ENCODE results near the gene COG7.
"Not testable (repeated sequence)": the region's sequence is repeated elsewhere in the genome, so short reads cannot be mapped to it uniquely, and the experiment has no call there.

COG7 gene

GRCh38 chr16:23466162-23466885, 13.3 kb upstream of the COG7 start:
- DNase-seq: no peak

- DNase-seq: no peak
Measured at GRCh38 chr16:23465179-23465578, 12.2 kb upstream of the COG7 start.

- DNase-seq: no peak
Measured at GRCh38 chr16:23464196-23464595, 11.2 kb upstream of the COG7 start.

GRCh38 chr16:23462994-23463393, 10.0 kb upstream of the COG7 start:
- peak; percentile 70 for DNase-seq

GRCh38 chr16:23453338-23454052, 506 bp upstream of the COG7 start:
- no peak for DNase-seq

- DNase-seq: no peak
Measured at GRCh38 chr16:23452221-23452571, 793 bp downstream of the COG7 start.

GRCh38 chr16:23448392-23448791, 4.6 kb downstream of the COG7 start:
- DNase-seq: no peak

GRCh38 chr16:23437542-23437941, 15.4 kb downstream of the COG7 start:
- not testable (repeated sequence) for DNase-seq

GRCh38 chr16:23436951-23437350, 16.0 kb downstream of the COG7 start:
- DNase-seq: no peak

- DNase-seq: peak; percentile 74
Measured at GRCh38 chr16:23435500-23435899, 17.5 kb downstream of the COG7 start.

GRCh38 chr16:23434380-23434779, 18.6 kb downstream of the COG7 start:
- DNase-seq: peak; percentile 91

- DNase-seq: no peak
Measured at GRCh38 chr16:23433261-23433920, 19.6 kb downstream of the COG7 start.

GRCh38 chr16:23432176-23433128, 20.5 kb downstream of the COG7 start:
- no peak for DNase-seq

- DNase-seq: no peak
Measured at GRCh38 chr16:23428351-23428750, 24.6 kb downstream of the COG7 start.

GRCh38 chr16:23424292-23424958, 28.6 kb downstream of the COG7 start:
- DNase-seq: peak; percentile 13

GRCh38 chr16:23423496-23424049, 29.4 kb downstream of the COG7 start:
- DNase-seq: peak; percentile 30

- DNase-seq: no peak
Measured at GRCh38 chr16:23420011-23420410, 33.0 kb downstream of the COG7 start.

- no peak for DNase-seq
Measured at GRCh38 chr16:23416816-23417215, 36.2 kb downstream of the COG7 start.

GRCh38 chr16:23414731-23415130, 38.3 kb downstream of the COG7 start:
- DNase-seq: no peak

- no peak for DNase-seq
Measured at GRCh38 chr16:23410176-23410575, 42.8 kb downstream of the COG7 start.

GRCh38 chr16:23409522-23409921, 43.5 kb downstream of the COG7 start:
- no peak for DNase-seq

GRCh38 chr16:23408823-23409298, 44.1 kb downstream of the COG7 start:
- DNase-seq: peak; percentile 82
